Suppressor macrophage treated with lipopolysaccharide for 4 hours (primary cell): ENCODE results near the gene VTI1B.
"Not testable (repeated sequence)": the region's sequence is repeated elsewhere in the genome, so short reads cannot be mapped to it uniquely, and the experiment has no call there.

Experiments
- DNase-seq: peaks from one replicate; pipeline ENCODE4 v3.0.0-alpha.2; 2020

VTI1B gene, protein sequence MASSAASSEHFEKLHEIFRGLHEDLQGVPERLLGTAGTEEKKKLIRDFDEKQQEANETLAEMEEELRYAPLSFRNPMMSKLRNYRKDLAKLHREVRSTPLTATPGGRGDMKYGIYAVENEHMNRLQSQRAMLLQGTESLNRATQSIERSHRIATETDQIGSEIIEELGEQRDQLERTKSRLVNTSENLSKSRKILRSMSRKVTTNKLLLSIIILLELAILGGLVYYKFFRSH

GRCh38 chr14:67674480-67675218, at the start of gene VTI1B:
VTI1B (minus strand) TSS chr14:67674632; CDS start chr14:67674489, 143 bp downstream.
- peak; percentile 83 for DNase-seq

DNA sequence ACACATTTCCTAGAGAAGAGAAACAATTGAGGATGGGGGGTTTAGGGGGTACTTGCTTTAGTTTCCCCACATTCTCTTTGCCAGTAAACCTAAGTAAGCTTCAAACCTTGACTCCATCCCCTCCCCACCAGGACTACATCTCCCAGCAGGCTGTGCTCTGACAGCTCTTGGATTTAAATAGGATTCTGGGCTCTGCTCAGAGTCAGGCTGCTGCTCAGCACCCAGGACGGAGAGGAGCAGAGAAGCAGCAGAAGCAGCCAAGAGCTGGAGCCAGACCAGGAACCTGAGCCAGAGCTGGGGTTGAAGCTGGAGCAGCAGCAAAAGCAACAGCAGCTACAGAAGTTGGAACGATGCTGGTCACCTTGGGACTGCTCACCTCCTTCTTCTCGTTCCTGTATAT, 47.9 kb upstream of the VTI1B start:
- no peak for DNase-seq

DNA sequence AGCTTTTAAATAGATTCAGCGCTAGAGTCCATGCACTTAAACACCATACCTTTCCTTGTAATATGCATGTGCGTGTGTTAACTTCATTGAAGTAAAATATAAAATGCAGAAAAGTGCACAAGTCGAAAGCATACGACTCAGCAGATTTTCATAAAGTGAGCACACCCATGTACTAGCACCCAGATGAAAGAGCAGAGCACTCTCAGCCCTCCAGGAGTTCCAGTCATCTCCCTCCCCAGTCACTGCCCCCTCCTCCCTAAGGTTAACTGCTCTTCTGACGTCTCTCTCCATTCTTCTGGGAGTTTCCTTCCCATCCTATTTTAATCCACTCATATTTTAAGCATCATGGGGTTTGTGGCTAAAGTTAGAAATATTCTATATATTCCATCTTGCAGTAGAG, 47.4 kb upstream of the VTI1B start:
- DNase-seq, result no peak

DNA sequence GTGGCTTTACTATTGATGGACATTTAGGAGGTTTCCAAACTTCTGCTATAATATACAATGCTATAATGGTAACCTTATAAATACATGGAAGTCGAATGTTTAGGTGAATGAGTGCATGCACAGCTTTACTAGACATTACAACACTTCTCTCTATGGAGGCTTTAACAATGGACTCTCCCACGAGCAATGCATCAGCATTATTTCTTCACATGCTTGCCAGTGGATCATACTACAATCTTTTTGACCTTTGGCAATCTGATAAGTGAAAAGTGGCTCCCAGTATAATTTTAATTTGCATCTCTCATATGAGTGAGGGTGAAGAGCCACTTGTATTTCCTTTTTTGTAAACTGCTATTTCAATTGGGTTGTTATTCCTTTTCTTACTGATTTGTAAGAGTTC, 45.4 kb upstream of the VTI1B start:
- DNase-seq, result no peak

DNA sequence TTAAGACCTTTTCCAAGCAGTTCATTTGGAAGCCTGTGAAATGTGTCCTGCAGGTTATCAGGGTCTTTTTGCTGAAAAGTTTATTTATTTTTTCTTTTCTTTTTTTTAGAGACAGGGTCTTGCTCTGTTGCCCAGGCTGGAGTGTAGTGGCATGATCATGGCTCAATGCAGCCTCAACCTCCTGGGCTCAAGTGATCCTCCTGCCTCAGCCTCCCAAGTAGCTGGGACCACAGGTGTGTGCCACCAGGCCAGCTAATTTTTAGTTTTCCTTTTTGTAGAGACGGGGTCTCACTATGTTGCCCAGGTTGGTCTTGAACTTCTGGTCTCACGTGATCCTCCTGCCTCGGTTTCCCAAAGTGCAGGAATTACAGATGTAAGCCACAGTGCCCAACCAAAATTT, 45.0 kb upstream of the VTI1B start:
- not testable (repeated sequence) for DNase-seq

GRCh38 chr14:67718265-67718664, 43.8 kb upstream of the VTI1B start:
- no peak for DNase-seq

- no peak for DNase-seq
Measured at GRCh38 chr14:67717048-67717447, 42.6 kb upstream of the VTI1B start.

GRCh38 chr14:67710209-67710608, 35.8 kb upstream of the VTI1B start:
- DNase-seq, result no peak

DNA sequence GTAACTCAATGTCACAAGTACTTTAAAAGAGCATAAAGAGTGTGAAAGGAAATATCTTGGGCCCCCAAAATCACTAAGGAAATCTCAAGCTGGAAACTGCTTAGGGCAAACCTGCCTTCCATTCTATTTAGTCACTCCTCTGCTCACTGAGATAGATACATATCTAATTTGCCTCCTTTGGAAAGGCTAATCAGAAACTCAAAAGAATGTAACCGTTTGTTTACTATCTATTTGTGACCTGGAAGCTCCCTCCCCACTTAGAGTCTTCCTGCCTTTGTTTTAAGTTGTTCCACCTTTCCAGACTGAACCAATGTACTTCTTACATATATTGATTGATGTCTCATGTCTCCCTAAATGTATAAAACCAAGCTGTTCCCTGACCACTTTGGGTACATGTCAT, 35.4 kb upstream of the VTI1B start:
- not testable (repeated sequence) for DNase-seq

GRCh38 chr14:67709346-67709745, 34.9 kb upstream of the VTI1B start:
- DNase-seq, result not testable (repeated sequence)

DNA sequence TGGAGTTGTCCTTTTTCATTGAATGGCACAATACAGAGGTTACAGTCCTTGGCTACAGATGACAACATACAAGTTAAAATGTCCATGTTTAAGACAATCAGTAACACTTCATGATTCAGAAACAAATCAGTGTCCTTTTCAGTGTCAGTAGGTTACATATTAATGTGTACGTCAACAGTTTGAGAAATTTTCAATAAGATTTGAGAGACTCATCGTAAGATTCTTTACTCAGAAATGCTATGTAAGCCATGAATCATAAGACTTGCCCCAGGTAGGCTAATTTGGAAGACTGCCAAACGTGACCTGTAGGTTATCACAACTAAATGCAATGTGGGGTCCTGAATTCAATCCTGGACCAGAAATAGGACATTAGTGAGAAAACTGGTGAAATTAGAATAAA, 30.8 kb upstream of the VTI1B start:
- no peak for DNase-seq

DNA sequence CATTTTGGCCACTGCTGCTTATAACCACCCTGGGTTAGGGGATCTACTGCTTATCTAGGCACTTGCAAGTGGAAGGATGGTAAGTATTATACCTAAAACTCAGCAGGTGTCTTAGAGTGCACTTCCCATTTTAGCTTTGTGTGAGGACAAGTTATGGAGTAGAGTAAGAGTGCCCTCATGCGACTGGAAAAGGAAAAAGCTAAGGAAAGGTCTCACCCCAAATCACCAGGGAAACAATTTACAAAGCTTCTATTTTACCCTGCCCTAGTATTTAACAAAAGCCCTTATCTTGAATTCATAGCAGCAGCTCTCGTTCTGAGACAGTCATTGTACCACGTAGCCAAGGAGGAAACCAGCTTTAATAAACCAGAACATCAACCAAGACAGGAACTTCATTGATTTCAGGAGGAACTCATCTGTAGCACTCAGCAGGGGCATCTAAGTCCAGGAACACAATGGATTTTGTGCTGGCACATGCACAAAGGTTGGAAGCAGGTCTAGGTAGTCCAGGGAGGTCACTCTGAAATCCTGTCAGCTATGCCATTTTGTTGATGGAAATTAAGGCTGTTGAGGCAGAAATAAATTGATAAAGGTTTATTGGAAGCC, 30.2 kb upstream of the VTI1B start:
- peak; percentile 69 for DNase-seq

- DNase-seq, result peak; percentile 14
Measured at GRCh38 chr14:67703997-67704396, 29.6 kb upstream of the VTI1B start.

DNA sequence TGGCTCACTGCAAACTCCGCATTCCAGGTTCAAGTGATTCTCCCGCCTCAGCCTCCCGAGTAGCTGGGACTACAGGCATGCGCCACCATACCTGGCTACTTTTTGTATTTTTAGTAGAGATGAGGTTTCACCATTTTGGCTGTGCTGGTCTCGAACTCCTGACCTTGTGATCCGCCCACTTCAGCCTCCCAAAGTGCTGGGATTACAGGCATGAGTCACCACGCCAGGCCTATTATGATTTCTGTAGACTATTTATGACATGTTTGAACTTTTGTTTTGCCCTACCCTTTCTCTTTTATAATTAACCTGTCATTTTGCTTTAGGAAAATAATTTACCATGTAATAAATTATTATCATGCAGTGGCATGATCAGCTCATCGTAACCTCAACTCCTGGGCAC, 27.1 kb upstream of the VTI1B start, which contains the start of gene RDH12:
TSS of gene RDH12 (plus strand) at position 395 of the 400 bp plus-strand sequence. CDS start 20,757 bp downstream, outside the sequence.
- DNase-seq, result peak; percentile 9

GRCh38 chr14:67698179-67698578, 23.7 kb upstream of the VTI1B start:
- no peak for DNase-seq

- no peak for DNase-seq
Measured at GRCh38 chr14:67697006-67697405, 22.6 kb upstream of the VTI1B start.

DNA sequence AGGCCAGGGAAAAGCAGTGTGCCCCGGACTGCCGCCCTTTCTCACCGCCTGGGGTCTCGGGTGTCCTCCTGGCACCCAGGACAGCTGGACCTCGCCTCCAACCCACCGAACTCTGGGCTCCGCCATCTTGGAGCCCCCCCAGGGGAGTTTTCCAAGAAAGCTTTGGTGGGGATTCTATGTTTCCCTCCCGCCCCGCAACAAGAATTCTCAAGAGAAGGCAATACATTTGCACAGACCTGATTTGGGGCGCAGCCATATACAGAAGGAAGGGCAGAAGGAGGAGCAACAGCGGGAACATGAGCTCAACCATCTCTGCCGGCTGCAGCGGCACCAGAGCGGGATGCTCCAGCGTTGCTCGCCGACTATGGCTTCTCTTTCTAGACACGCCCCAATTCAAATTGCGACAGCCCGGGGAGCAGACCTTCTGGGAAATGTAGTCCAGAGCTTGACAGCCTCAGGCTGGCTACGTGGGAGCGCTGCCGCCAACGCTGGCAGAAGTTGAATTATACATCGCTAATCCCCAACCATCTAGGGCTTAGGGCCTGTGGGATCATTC, 21.0 kb upstream of the VTI1B start, which contains the start of gene RDH11:
TSS of gene RDH11 (minus strand) at position 371 of the 556 bp plus-strand sequence. CDS start at position 310, 61 bp downstream.
- peak; percentile 92 for DNase-seq

DNA sequence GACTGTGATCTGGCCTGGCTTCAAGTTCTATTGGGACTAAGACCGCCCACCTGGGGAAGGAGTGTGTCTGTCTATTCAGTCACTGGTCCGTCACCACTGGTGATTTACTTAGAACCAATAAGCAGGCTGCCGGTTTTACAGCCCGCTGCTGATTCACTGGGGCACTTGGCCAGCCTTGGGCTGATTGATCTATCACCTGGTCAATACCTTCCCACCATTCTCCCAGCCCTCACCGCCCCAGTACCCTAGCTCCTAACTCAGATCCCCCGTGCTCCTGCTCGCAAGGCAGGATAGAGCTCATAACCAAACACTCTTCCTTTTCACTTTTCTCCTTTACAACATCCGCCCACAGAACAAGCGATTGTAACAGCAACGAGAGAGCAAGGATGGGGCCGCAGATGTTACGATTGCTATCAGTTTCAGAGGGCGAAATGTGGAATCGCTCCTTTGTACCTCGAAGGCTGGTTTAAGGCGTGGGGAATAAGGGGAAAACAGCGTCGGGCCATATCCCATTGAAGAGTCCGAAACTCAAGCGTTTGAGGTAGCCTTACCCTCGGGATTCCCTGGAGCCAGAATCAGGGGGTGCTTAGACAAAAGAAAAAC, 20.5 kb upstream of the VTI1B start:
- peak; percentile 88 for DNase-seq

- DNase-seq, result no peak
Measured at GRCh38 chr14:67690011-67690410, 15.6 kb upstream of the VTI1B start.

DNA sequence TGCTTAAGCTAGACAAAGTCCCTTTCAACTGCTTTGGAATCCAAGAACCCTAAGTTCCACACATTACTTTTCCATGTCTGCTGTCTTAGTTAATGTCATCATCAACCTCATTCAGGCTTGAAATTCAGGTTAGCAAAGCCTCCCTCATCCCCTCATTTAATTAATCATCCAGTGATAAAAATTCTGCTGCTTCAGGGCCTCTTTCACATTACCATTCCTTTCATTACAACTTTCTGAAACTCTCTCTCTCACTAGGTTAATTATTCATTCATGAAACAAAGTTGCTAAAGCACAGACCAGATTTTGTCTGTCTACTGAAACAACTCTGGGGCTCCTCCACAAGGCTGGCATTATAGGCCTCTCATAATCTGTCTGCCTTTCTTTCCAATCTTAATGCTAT, 9.4 kb upstream of the VTI1B start:
- DNase-seq, result no peak

GRCh38 chr14:67680941-67681340, 6.5 kb upstream of the VTI1B start:
- DNase-seq, result peak; percentile 90

- peak; percentile 84 for DNase-seq
Measured at GRCh38 chr14:67680121-67680602, 5.7 kb upstream of the VTI1B start.

DNA sequence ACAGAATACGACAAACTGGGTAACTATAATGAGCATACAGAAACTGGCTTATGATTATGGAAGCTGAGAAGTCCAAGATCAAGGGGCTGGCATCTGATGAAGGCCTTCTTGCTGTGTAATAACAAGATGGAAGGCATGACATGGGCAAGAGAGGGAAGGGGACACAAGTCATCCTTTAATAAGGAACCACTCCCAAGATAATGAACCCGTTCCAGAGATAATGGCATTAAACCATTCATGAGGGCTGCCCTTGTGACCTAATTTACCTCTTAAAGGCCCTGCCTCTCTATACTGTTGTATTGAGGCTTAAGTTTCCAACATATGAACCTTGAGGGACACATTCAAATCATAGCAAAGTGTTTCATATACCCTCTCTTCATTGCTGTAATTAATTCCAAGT, 4.6 kb upstream of the VTI1B start:
- no peak for DNase-seq
